ENCODE data around the gene PTPRG. TPM values are rescaled to one million over a fixed set of nuclear protein-coding genes. Genes with fewer than 3 reads are reported as not detected.

PTPRG gene
- total and polyA plus RNA-seq, 11 donors, result 8.0 to 48.5 (median 35.4) TPM

- no peaks in the 10 kb centered on the region for H3K27me3 ChIP-seq
- intact Hi-C loops (cut with DNase I), result loop anchor here (2.0 to 10.0 kb wide), 15 partner anchors 57 to 745 kb away; partner anchors contain the start of gene PTPRG (in 5 of the 10)
- H3K9me3 ChIP-seq, result no peaks in the 10 kb centered on the region
- 89 to 95% (median 93%) methylated on average over 9 of the region's 9 CpGs for WGBS, 4 donors
- peak in 1 of 4 donors; percentile 5 for ATAC-seq
- H3K27ac ChIP-seq, result no peak overlapping the region
- TF ChIP-seq CTCF (IDR thresholded peaks at IDR 0.05) (no peak), POLR2A (IDR thresholded peaks at IDR 0.05) (no peak)
- no peak overlapping the region for H3K4me3 ChIP-seq
- DNase-seq, result no peak
- H3K36me3 ChIP-seq, result peaks cover 0 to 30% (median 18%) of the 10 kb centered on the region in 9 donors
- peaks cover 0 to 26% (median 16%) of the 10 kb centered on the region in 12 donors for H3K4me1 ChIP-seq
Observed at GRCh38 chr3:62189376-62189698, 628.0 kb downstream of the PTPRG start.

- Histone ChIP-seq H3K4me1 (peaks cover 0 to 13% (median 8%) of the 10 kb centered on the region in 12 donors), H3K9me3 (no peaks in the 10 kb centered on the region), H3K27ac (no peak overlapping the region), H3K27me3 (no peaks in the 10 kb centered on the region), H3K4me3 (no peak overlapping the region), H3K36me3 (peaks cover 0 to 63% (median 32%) of the 10 kb centered on the region in 9 donors)
- no peak for DNase-seq
- TF ChIP-seq CTCF (IDR thresholded peaks at IDR 0.05) (no peak), POLR2A (IDR thresholded peaks at IDR 0.05) (no peak)
- WGBS, 4 donors, result 71 to 86% (median 77%) methylated on average over 5 of the region's 5 CpGs
- intact Hi-C loops (cut with DNase I), result no loop called here
- ATAC-seq, result no peak
Observed at GRCh38 chr3:62192891-62193290, 631.5 kb downstream of the PTPRG start.

- DNase-seq (no peak), ATAC-seq (no peak)
- Histone ChIP-seq H3K4me1 (peaks cover 0 to 5% (median 4%) of the 10 kb centered on the region in 12 donors), H3K9me3 (no peaks in the 10 kb centered on the region), H3K27me3 (no peaks in the 10 kb centered on the region), H3K36me3 (peaks cover 0 to 72% (median 32%) of the 10 kb centered on the region in 9 donors), H3K4me3 (no peak overlapping the region), H3K27ac (no peak overlapping the region)
- no peak for TF ChIP-seq CTCF (IDR thresholded peaks at IDR 0.05)
- no peak for TF ChIP-seq POLR2A (IDR thresholded peaks at IDR 0.05)
- intact Hi-C loops (cut with DNase I), result no loop called here
- 91 to 94% (median 93%) methylated on average over 10 of the region's 10 CpGs for WGBS, 4 donors
Observed at GRCh38 chr3:62193586-62194345, 632.4 kb downstream of the PTPRG start.

- Histone ChIP-seq H3K27me3 (no peaks in the 10 kb centered on the region), H3K36me3 (peaks cover 0 to 76% (median 25%) of the 10 kb centered on the region in 9 donors), H3K4me3 (no peak overlapping the region), H3K9me3 (no peaks in the 10 kb centered on the region), H3K4me1 (no peaks in the 10 kb centered on the region), H3K27ac (no peak overlapping the region)
- WGBS, 4 donors, result 92 to 94% (median 93%) methylated on average over 5 of the region's 5 CpGs
- DNase-seq (no peak), ATAC-seq (no peak)
- TF ChIP-seq POLR2A (IDR thresholded peaks at IDR 0.05), result no peak
- no peak for TF ChIP-seq CTCF (IDR thresholded peaks at IDR 0.05)
- intact Hi-C loops (cut with DNase I), result no loop called here
Observed at GRCh38 chr3:62197350-62198012, 636.1 kb downstream of the PTPRG start.
